ENCODE results near the gene MATCAP1. TPM values are rescaled to one million over a fixed set of nuclear protein-coding genes. Genes with fewer than 3 reads are reported as not detected.

MATCAP1 gene
- polyA plus RNA-seq, 1 experiment, result 13.1 TPM

DNA sequence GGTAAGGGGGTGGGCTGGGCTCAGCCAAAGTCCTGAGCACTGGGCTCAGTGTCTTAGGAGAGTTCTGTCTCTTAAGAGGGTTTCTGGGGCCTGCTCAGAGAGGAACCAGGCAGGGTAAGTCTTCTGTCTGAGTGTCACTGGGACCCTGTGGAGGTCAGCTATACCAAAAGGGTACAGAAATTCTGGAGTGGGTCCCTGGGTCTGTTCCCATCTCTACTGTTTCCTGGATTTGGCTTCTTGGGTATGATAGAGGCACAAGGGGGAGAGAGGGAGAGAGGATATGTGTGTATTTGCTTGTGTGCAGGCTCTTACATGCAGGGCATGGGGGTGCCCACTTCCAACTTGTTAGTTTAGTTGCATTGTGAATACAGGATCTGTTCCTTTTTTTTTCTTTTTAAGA is 9.8 kb upstream of the MATCAP1 start:
- peaks cover 29% of the 10 kb centered on the region for H3K36me3 ChIP-seq (ENCODE audit: control insufficient read depth, insufficient read depth, low read length)
- DNase-seq (ENCODE audit: low read depth), result no peak
- no peak overlapping the region; the same call in 1 of the 2 replicates for H3K4me3 ChIP-seq (ENCODE audit: low read depth, low read length)
- no peaks in the 10 kb centered on the region for H3K27me3 ChIP-seq (ENCODE audit: control insufficient read depth, insufficient read depth, low read length)
- no peak for TF ChIP-seq CTCF (IDR thresholded peaks at IDR 0.05; ENCODE audit: insufficient read depth, low read depth, low read length)
- ChIA-PET CTCF (interaction anchor here (0.8 to 1.5 kb wide), 2 partner anchors 33 to 51 kb away, joined by 3 to 4 read pairs; no protein-coding TSS in a partner anchor), POLR2A (no interaction called here)

GRCh38 chr16:67192781-67193361 is 9.1 kb upstream of the MATCAP1 start:
- DNase-seq (ENCODE audit: low read depth), result no peak
- CTCF ChIA-PET, result interaction anchor here (0.8 kb wide), 1 partner anchor 52 kb away, joined by 3 read pairs; no protein-coding TSS in a partner anchor
- no peak for TF ChIP-seq CTCF (IDR thresholded peaks at IDR 0.05; ENCODE audit: insufficient read depth, low read depth, low read length)
- POLR2A ChIA-PET, result no interaction called here
- Histone ChIP-seq H3K27me3 (ENCODE audit: control insufficient read depth, insufficient read depth, low read length) (no peaks in the 10 kb centered on the region), H3K4me3 (ENCODE audit: low read depth, low read length) (peak overlapping the region; percentile 69), H3K36me3 (ENCODE audit: control insufficient read depth, insufficient read depth, low read length) (peaks cover 24% of the 10 kb centered on the region)

DNA sequence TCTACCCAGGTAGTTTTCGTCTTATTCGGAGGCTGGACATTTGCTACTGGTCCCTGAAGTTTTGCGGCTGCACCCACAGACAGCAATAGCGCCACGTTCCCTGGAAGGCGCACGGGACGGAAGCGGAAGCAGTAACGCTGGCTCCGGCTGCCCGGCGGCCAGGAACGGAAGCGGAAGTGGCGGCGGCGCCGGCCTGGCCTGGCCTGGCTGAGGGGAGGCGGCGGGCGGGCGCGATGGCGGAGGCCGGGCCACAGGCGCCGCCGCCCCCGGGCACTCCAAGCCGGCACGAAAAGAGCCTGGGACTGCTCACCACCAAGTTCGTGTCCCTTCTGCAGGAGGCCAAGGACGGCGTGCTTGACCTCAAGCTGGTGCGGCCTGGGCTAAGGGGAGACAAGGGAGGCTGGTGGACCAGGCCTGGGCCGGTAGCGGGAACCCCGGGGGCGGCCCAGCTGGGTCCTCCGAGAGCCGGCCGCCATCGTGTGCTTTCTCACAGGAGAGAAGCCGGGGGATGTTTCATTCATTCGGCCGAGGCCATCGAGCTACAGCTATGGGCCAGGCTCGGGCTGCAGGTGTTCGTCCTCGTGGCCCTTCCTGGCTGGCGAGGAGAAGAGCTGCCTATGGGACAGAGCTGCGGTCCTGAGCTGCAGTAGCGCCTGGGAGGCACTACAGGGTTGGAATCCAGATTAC is 8.4 kb upstream of the MATCAP1 start, which contains the start of gene E2F4:
Gene E2F4, plus strand, starts transcription at position 161 of the 687 bp plus-strand sequence. Its CDS starts 73 bp downstream, at position 234.
- peak within 1 kb of the TSS; percentile 69 for H3K4me3 ChIP-seq (ENCODE audit: low read depth, low read length)
- peaks cover 18% of the 10 kb centered on the region for H3K36me3 ChIP-seq (ENCODE audit: control insufficient read depth, insufficient read depth, low read length)
- CTCF ChIA-PET, result no interaction called here
- no peaks in the 10 kb centered on the region for H3K27me3 ChIP-seq (ENCODE audit: control insufficient read depth, insufficient read depth, low read length)
- no peak for TF ChIP-seq CTCF (IDR thresholded peaks at IDR 0.05; ENCODE audit: insufficient read depth, low read depth, low read length)
- no peak for DNase-seq (ENCODE audit: low read depth)
- POLR2A ChIA-PET, result no interaction called here

DNA sequence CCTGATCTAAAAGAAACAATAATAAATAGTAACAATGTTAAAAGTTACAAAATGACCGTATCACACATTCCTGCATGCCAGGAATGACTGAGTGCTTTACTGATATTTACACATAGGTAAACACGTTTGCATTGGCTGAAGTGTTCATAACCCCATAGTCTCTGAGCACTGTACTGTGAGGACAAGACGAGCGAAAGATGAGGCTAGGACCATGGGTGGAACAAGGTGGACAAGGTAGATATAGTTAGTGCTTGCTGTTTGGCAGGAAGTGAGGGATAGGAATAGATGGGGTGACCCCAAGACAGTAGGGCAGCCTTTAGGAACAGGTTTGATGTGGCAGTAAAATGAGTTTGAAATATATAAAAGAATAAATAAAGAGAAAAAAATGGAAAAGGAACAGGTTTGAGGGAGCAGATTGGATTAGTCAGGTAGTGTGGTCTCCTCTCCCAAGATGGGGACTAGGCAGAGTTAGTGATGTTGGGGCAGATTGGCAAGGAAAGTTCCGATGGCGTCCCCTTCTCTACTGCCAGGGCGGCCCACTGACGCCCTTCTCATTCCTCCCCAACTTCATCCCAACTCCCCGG is 7.7 kb upstream of the MATCAP1 start:
- POLR2A ChIA-PET, result no interaction called here
- Histone ChIP-seq H3K27me3 (ENCODE audit: control insufficient read depth, insufficient read depth, low read length) (no peaks in the 10 kb centered on the region), H3K36me3 (ENCODE audit: control insufficient read depth, insufficient read depth, low read length) (peaks cover 14% of the 10 kb centered on the region), H3K4me3 (ENCODE audit: low read depth, low read length) (peak overlapping the region; percentile 24)
- no peak for TF ChIP-seq CTCF (IDR thresholded peaks at IDR 0.05; ENCODE audit: insufficient read depth, low read depth, low read length)
- no peak for DNase-seq (ENCODE audit: low read depth)
- CTCF ChIA-PET, result no interaction called here

Data from BJ (cell line).